Activated naive CD4-positive, alpha-beta T cell treated with anti-CD3 and anti-CD28 coated beads, Interleukin-2, amount 50 U/mL, for 16 hours (primary cell): ENCODE data around the gene SEPTIN14.
"Not testable (repeated sequence)": the region's sequence is repeated elsewhere in the genome, so short reads cannot be mapped to it uniquely, and the experiment has no call there.

Experiments
- DNase-seq: peaks from one replicate; pipeline ENCODE4 v3.0.0-alpha.2; 2020

Gene SEPTIN14

GRCh38 chr7:55778631-55779030, 83.9 kb downstream of the SEPTIN14 start:
- DNase-seq, result no peak

GRCh38 chr7:55776196-55776595, 86.4 kb downstream of the SEPTIN14 start:
- no peak for DNase-seq

- DNase-seq, result no peak
These were observed 87.5 kb downstream of the SEPTIN14 start for GRCh38 chr7:55775051-55775420.

GRCh38 chr7:55774327-55775050, 88.1 kb downstream of the SEPTIN14 start:
- no peak for DNase-seq

GRCh38 chr7:55770778-55771177, 91.8 kb downstream of the SEPTIN14 start:
- DNase-seq, result no peak

GRCh38 chr7:55753274-55753862, 109.2 kb downstream of the SEPTIN14 start:
- DNase-seq, result not testable (repeated sequence)

- not testable (repeated sequence) for DNase-seq
These were observed 117.8 kb downstream of the SEPTIN14 start for GRCh38 chr7:55744706-55745105.
